ENCODE measurements around the gene C1orf174. TPM values are rescaled to one million over a fixed set of nuclear protein-coding genes. Genes with fewer than 3 reads are reported as not detected.
A peak's percentile ranks its signal among the peaks of the same experiment; 100 is the strongest.

Gene C1orf174
- total and polyA plus RNA-seq, 2 of the 13 experiments (the other 11 are each of a cell fraction or from before 2014, with no cell fraction given), result 21.6 to 31.4 TPM

DNA sequence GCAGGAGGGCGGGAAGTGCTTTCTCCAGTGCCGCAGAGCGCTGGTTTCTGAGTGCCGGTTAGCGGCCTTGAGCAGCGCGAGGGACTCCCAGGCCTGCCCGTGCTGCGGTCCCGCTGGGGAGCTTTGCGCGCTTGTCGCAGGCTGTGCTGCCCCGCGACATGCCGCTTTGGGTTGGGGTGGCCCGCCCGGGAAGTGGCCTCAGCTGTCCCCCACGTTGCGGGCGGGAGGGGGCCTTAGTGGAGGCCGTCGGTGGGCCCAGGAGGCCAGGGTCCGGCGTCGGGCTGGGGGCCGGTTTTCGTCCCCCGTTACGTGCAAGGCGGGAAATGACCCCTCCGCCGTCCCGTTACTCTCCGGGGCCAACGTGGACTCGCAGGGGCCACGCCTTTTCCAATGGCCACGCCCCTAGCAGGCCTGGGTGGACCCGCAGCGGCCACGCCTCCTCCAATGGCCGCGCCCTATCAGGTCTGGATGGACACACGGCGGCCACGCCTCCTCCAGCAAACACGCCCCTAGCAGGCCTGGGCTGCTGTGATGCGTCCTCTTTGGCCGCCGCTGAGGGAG is 977 bp upstream of the C1orf174 start (continued):
- TF ChIP-seq, protein P1, sequence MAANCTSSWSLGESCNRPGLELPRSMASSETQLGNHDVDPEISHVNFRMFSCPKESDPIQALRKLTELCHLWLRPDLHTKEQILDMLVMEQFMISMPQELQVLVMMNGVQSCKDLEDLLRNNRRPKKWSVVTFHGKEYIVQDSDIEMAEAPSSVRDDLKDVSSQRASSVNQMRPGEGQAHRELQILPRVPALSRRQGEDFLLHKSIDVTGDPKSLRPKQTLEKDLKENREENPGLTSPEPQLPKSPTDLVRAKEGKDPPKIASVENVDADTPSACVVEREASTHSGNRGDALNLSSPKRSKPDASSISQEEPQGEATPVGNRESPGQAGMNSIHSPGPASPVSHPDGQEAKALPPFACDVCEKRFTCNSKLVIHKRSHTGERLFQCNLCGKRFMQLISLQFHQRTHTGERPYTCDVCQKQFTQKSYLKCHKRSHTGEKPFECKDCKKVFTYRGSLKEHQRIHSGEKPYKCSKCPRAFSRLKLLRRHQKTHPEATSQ (CRISPR knock-in tag; IDR thresholded peaks at IDR 0.05; ENCODE audit: borderline replicate concordance), result no peak
- TF ChIP-seq ZNF570 (CRISPR knock-in tag; IDR thresholded peaks at IDR 0.05; ENCODE audit: borderline replicate concordance) (no peak), ZNF567 (CRISPR knock-in tag; IDR thresholded peaks at IDR 0.05; ENCODE audit: borderline replicate concordance) (no peak), RBFOX2 (IDR thresholded peaks at IDR 0.05; ENCODE audit: low read depth, low read length) (peak; percentile 93), PRPF4 (IDR thresholded peaks at IDR 0.05; ENCODE audit: low read depth, low read length, poor library complexity, severe bottlenecking) (no peak), TBX3 (IDR thresholded peaks at IDR 0.05; ENCODE audit: borderline replicate concordance) (no peak), XBP1 (CRISPR knock-in tag; IDR thresholded peaks at IDR 0.05) (no peak), ZNF605 (CRISPR knock-in tag; IDR thresholded peaks at IDR 0.05) (peak; percentile 51), RORA (CRISPR knock-in tag; IDR thresholded peaks at IDR 0.05) (no peak), ZC3H4 (CRISPR knock-in tag; IDR thresholded peaks at IDR 0.05; ENCODE audit: borderline replicate concordance) (peak; percentile 3; the same call in 1 of the 2 replicates), ZNF382 (CRISPR knock-in tag; IDR thresholded peaks at IDR 0.05; ENCODE audit: borderline replicate concordance) (no peak), HNRNPLL (IDR thresholded peaks at IDR 0.05; ENCODE audit: low read depth, low read length, poor library complexity, severe bottlenecking) (peak; percentile 91)
- TF ChIP-seq, protein P2, sequence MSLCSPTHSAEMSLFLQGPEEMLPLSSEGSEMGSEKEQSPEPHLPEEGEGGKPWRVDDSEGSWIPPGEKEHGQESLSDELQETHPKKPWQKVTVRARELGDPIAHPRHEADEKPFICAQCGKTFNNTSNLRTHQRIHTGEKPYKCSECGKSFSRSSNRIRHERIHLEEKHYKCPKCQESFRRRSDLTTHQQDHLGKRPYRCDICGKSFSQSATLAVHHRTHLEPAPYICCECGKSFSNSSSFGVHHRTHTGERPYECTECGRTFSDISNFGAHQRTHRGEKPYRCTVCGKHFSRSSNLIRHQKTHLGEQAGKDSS (CRISPR knock-in tag; IDR thresholded peaks at IDR 0.05; ENCODE audit: borderline replicate concordance, low read depth), result no peak
- TF ChIP-seq, protein P3, sequence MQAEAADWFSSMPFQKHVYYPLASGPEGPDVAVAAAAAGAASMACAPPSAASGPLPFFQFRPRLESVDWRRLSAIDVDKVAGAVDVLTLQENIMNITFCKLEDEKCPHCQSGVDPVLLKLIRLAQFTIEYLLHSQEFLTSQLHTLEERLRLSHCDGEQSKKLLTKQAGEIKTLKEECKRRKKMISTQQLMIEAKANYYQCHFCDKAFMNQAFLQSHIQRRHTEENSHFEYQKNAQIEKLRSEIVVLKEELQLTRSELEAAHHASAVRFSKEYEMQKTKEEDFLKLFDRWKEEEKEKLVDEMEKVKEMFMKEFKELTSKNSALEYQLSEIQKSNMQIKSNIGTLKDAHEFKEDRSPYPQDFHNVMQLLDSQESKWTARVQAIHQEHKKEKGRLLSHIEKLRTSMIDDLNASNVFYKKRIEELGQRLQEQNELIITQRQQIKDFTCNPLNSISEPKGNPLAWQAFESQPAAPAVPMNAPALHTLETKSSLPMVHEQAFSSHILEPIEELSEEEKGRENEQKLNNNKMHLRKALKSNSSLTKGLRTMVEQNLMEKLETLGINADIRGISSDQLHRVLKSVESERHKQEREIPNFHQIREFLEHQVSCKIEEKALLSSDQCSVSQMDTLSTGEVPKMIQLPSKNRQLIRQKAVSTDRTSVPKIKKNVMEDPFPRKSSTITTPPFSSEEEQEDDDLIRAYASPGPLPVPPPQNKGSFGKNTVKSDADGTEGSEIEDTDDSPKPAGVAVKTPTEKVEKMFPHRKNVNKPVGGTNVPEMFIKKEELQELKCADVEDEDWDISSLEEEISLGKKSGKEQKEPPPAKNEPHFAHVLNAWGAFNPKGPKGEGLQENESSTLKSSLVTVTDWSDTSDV (CRISPR knock-in tag; IDR thresholded peaks at IDR 0.05), result no peak; the same call in 1 of the 2 replicates
- TF ChIP-seq, protein P4, sequence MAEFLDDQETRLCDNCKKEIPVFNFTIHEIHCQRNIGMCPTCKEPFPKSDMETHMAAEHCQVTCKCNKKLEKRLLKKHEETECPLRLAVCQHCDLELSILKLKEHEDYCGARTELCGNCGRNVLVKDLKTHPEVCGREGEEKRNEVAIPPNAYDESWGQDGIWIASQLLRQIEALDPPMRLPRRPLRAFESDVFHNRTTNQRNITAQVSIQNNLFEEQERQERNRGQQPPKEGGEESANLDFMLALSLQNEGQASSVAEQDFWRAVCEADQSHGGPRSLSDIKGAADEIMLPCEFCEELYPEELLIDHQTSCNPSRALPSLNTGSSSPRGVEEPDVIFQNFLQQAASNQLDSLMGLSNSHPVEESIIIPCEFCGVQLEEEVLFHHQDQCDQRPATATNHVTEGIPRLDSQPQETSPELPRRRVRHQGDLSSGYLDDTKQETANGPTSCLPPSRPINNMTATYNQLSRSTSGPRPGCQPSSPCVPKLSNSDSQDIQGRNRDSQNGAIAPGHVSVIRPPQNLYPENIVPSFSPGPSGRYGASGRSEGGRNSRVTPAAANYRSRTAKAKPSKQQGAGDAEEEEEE (CRISPR knock-in tag; IDR thresholded peaks at IDR 0.05; ENCODE audit: borderline replicate concordance), result 0 out of 2 replicates have a peak, but pooled peaks have one; percentile 72
- TF ChIP-seq, protein P5, sequence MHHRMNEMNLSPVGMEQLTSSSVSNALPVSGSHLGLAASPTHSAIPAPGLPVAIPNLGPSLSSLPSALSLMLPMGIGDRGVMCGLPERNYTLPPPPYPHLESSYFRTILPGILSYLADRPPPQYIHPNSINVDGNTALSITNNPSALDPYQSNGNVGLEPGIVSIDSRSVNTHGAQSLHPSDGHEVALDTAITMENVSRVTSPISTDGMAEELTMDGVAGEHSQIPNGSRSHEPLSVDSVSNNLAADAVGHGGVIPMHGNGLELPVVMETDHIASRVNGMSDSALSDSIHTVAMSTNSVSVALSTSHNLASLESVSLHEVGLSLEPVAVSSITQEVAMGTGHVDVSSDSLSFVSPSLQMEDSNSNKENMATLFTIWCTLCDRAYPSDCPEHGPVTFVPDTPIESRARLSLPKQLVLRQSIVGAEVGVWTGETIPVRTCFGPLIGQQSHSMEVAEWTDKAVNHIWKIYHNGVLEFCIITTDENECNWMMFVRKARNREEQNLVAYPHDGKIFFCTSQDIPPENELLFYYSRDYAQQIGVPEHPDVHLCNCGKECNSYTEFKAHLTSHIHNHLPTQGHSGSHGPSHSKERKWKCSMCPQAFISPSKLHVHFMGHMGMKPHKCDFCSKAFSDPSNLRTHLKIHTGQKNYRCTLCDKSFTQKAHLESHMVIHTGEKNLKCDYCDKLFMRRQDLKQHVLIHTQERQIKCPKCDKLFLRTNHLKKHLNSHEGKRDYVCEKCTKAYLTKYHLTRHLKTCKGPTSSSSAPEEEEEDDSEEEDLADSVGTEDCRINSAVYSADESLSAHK (CRISPR knock-in tag; IDR thresholded peaks at IDR 0.05; ENCODE audit: borderline replicate concordance), result no peak
- TF ChIP-seq, protein P6, sequence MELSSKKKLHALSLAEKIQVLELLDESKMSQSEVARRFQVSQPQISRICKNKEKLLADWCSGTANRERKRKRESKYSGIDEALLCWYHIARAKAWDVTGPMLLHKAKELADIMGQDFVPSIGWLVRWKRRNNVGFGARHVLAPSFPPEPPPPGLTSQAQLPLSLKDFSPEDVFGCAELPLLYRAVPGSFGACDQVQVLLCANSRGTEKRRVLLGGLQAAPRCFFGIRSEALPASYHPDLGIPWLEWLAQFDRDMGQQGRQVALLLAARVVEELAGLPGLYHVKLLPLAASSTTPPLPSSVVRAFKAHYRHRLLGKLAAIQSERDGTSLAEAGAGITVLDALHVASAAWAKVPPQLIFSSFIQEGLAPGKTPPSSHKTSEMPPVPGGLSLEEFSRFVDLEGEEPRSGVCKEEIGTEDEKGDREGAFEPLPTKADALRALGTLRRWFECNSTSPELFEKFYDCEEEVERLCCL (CRISPR knock-in tag; IDR thresholded peaks at IDR 0.05; ENCODE audit: borderline replicate concordance), result no peak
